ENCODE data around the gene FDX1. TPM values are rescaled to one million over a fixed set of nuclear protein-coding genes. Genes with fewer than 3 reads are reported as not detected.

FDX1 gene
- total RNA-seq, 2 experiments from 2014 or later, result 10.2 to 10.6 TPM

- H3K27me3 Mint-ChIP-seq, result no peaks in the 10 kb centered on the region
- TF ChIP-seq CTCF (IDR thresholded peaks at IDR 0.05), result peak; percentile 70
- H3K4me3 Mint-ChIP-seq, result no peak overlapping the region
- H3K9me3 Mint-ChIP-seq, result no peaks in the 10 kb centered on the region
- intact Hi-C loops (cut with DNase I, micrococcal nuclease), result loop anchor here (2.0 to 5.0 kb wide), 2 partner anchors 783 to 784 kb away; no protein-coding TSS in a partner anchor
- CTCF ChIA-PET, result no interaction called here
- DNase-seq (peak in 3 of 14 experiments; percentile 32 to 45 (median 39)), ATAC-seq (ENCODE audit: poor library complexity) (peak; percentile 43)
- POLR2A ChIA-PET, result no interaction called here
- H3K4me1 ChIP-seq (ENCODE audit: insufficient read depth, low read length), result no peaks in the 10 kb centered on the region
- H3K36me3 Mint-ChIP-seq (ENCODE audit: low read depth), result peaks cover 60% of the 10 kb centered on the region
- no peak overlapping the region for H3K27ac Mint-ChIP-seq
- H3K9me3 ChIP-seq (ENCODE audit: control insufficient read depth in 1 of 2, insufficient read depth in 1 of 2, low read length in 2 of 2), result no peaks in the 10 kb centered on the region
- no peak overlapping the region for H3K4me3 ChIP-seq (ENCODE audit: low read length)
- peaks cover 7% of the 10 kb centered on the region for H3K36me3 ChIP-seq (ENCODE audit: insufficient read depth, low read length)
- H3K27ac ChIP-seq (ENCODE audit: low read depth in 1 of 2, low read length in 2 of 2), result no peak overlapping the region
- H3K4me1 Mint-ChIP-seq (ENCODE audit: low read depth), result peaks cover 40% of the 10 kb centered on the region
- no peaks in the 10 kb centered on the region for H3K27me3 ChIP-seq (ENCODE audit: control insufficient read depth in 1 of 2, insufficient read depth in 2 of 2, low read length in 2 of 2)
Observed at GRCh38 chr11:110447897-110448745, 18.4 kb downstream of the FDX1 start.

GRCh38 chr11:110450246-110450645 is 20.5 kb downstream of the FDX1 start:
- H3K27me3 Mint-ChIP-seq, result no peaks in the 10 kb centered on the region
- H3K4me1 Mint-ChIP-seq (ENCODE audit: low read depth), result peaks cover 44% of the 10 kb centered on the region
- no peak overlapping the region for H3K4me3 ChIP-seq (ENCODE audit: low read length)
- H3K27me3 ChIP-seq (ENCODE audit: control insufficient read depth in 1 of 2, insufficient read depth in 2 of 2, low read length in 2 of 2), result no peaks in the 10 kb centered on the region
- H3K27ac ChIP-seq (ENCODE audit: low read depth in 1 of 2, low read length in 2 of 2), result no peak overlapping the region
- no peak overlapping the region for H3K27ac Mint-ChIP-seq
- DNase-seq, result no peak
- no peak for TF ChIP-seq CTCF (IDR thresholded peaks at IDR 0.05)
- ChIA-PET CTCF (no interaction called here), POLR2A (no interaction called here)
- no peaks in the 10 kb centered on the region for H3K9me3 Mint-ChIP-seq
- H3K36me3 ChIP-seq (ENCODE audit: insufficient read depth, low read length), result no peaks in the 10 kb centered on the region
- no peaks in the 10 kb centered on the region for H3K9me3 ChIP-seq (ENCODE audit: control insufficient read depth in 1 of 2, insufficient read depth in 1 of 2, low read length in 2 of 2)
- H3K4me3 Mint-ChIP-seq, result no peak overlapping the region
- no peak for ATAC-seq (ENCODE audit: poor library complexity)
- intact Hi-C loops (cut with DNase I, micrococcal nuclease), result no loop called here
- H3K4me1 ChIP-seq (ENCODE audit: insufficient read depth, low read length), result no peaks in the 10 kb centered on the region
- H3K36me3 Mint-ChIP-seq (ENCODE audit: low read depth), result peaks cover 46% of the 10 kb centered on the region

GRCh38 chr11:110452720-110453119 is 23.0 kb downstream of the FDX1 start:
- no peak for TF ChIP-seq CTCF (IDR thresholded peaks at IDR 0.05)
- H3K36me3 ChIP-seq (ENCODE audit: insufficient read depth, low read length), result peaks cover under 1% of the 10 kb centered on the region
- DNase-seq, result no peak
- no peak overlapping the region for H3K4me3 ChIP-seq (ENCODE audit: low read length)
- no peaks in the 10 kb centered on the region for H3K9me3 ChIP-seq (ENCODE audit: control insufficient read depth in 1 of 2, insufficient read depth in 1 of 2, low read length in 2 of 2)
- peaks cover 53% of the 10 kb centered on the region for H3K4me1 Mint-ChIP-seq (ENCODE audit: low read depth)
- no peak for ATAC-seq (ENCODE audit: poor library complexity)
- intact Hi-C loops (cut with DNase I, micrococcal nuclease), result no loop called here
- ChIA-PET POLR2A (no interaction called here), CTCF (interaction anchor here (0.7 kb wide), 1 partner anchor 1528 kb away, joined by 3 read pairs; no protein-coding TSS in a partner anchor)
- H3K27me3 Mint-ChIP-seq, result no peaks in the 10 kb centered on the region
- H3K27me3 ChIP-seq (ENCODE audit: control insufficient read depth in 1 of 2, insufficient read depth in 2 of 2, low read length in 2 of 2), result no peaks in the 10 kb centered on the region
- no peak overlapping the region for H3K27ac ChIP-seq (ENCODE audit: low read depth in 1 of 2, low read length in 2 of 2)
- H3K4me3 Mint-ChIP-seq, result no peak overlapping the region
- H3K9me3 Mint-ChIP-seq, result no peaks in the 10 kb centered on the region
- H3K36me3 Mint-ChIP-seq (ENCODE audit: low read depth), result peaks cover 50% of the 10 kb centered on the region
- H3K4me1 ChIP-seq (ENCODE audit: insufficient read depth, low read length), result no peaks in the 10 kb centered on the region
- no peak overlapping the region for H3K27ac Mint-ChIP-seq

Data from CD4-positive, alpha-beta T cell (primary cell).